Measurements from ENCODE around the gene TCF4.

DNA sequence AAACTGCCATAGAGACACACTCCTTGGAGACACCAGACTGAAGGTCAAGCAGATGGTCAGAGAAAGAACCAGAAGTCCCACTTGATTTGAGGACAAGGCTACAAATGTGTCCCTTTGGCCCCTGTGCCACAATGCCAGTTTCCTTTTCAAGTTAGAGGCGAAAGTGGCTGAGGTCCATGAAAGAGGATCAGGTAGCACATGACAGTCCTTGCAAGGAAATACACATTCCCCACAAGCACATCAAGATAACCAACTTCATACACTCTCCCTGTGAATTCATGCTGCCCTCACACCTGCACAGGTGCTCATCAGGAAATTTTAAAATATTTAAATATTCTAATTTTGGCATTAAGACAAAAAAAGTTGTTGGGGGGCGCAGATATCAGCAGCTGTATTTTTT, 218.6 kb downstream of the TCF4 start:
- TF ChIP-seq POLR2AphosphoS5 (IDR thresholded peaks at IDR 0.05; ENCODE audit: borderline replicate concordance, low read depth, low read length) (no peak), EZH2 (IDR thresholded peaks at IDR 0.05) (no peak), FOXP2 (optimal IDR thresholded peaks at IDR 0.05; ENCODE audit: control extremely low read depth, extremely low read length, insufficient read depth) (no peak)
